ENCODE results near the gene ABCA4. TPM values are rescaled to one million over a fixed set of nuclear protein-coding genes. Genes with fewer than 3 reads are reported as not detected.

Gene ABCA4
- total and polyA plus RNA-seq, 2 donors (not counting 3 experiments of a cell fraction or from before 2014, with no cell fraction given) = 2.3 to 4.9 TPM

GRCh38 chr1:94156096-94156625 lies 35.2 kb upstream of the ABCA4 start:
- POLR2A ChIA-PET = no interaction called here

More at GRCh38 chr1:94156096-94156625, 35.2 kb upstream of the ABCA4 start:
- Histone ChIP-seq H3K79me2 (ENCODE audit: control insufficient read depth, insufficient read depth, low read length) (no peaks in the 10 kb centered on the region), H3K4me3 (replicated peaks in 1 of 3; ENCODE audit: insufficient read depth in 1 of 3, low read depth in 1 of 3, low read length in 3 of 3) (no peak overlapping the region), H3K36me3 (ENCODE audit: control insufficient read depth in 2 of 2, extremely low read depth in 1 of 2, insufficient read depth in 2 of 2, low read length in 2 of 2) (no peaks in the 10 kb centered on the region), H3K9ac (replicated peaks; ENCODE audit: extremely low read depth, insufficient read depth, low read length) (no peak overlapping the region), H3K27me3 (ENCODE audit: control insufficient read depth in 2 of 2, insufficient read depth in 2 of 2, low read length in 2 of 2) (no peaks in the 10 kb centered on the region), H3K4me2 (ENCODE audit: insufficient read depth, low read length) (no peak overlapping the region), H3K27ac (ENCODE audit: insufficient read depth, low read depth, low read length) (no peak overlapping the region), H4K20me1 (replicated peaks; ENCODE audit: control insufficient read depth, extremely low read depth, insufficient read depth, low read length) (no peaks in the 10 kb centered on the region), H3K9me3 (replicated peaks; ENCODE audit: control insufficient read depth, insufficient read depth, low read length) (no peaks in the 10 kb centered on the region), H3K9me1 (replicated peaks; ENCODE audit: control insufficient read depth, extremely low read depth, insufficient read depth, low read length) (no peaks in the 10 kb centered on the region), H3K4me1 (ENCODE audit: control insufficient read depth, extremely low read depth, insufficient read depth, low read length) (peaks cover 7% of the 10 kb centered on the region), H2AFZ (ENCODE audit: low read depth, low read length) (no peak overlapping the region)
- CTCF ChIA-PET = interaction anchor here (0.6 to 1.8 kb wide), 7 partner anchors 8 to 180 kb away, joined by 3 to 9 read pairs (median 4); no protein-coding TSS in a partner anchor
- no TSS peak for BruUV-seq (replicated peaks)
- no peak for DNase-seq (ENCODE audit: low read depth, low spot score)
- no peak for FAIRE-seq
- TF ChIP-seq JUN (IDR thresholded peaks at IDR 0.05; ENCODE audit: borderline replicate concordance, insufficient read depth, insufficient read length, low read depth) (no peak), MAX (IDR thresholded peaks at IDR 0.05; ENCODE audit: insufficient read depth, insufficient read length) (no peak), POLR2A (IDR thresholded peaks at IDR 0.05; ENCODE audit: low read depth, low read length) (no peak), EZH2 (IDR thresholded peaks at IDR 0.05; ENCODE audit: borderline replicate concordance, low read depth, low read length, severe bottlenecking) (no peak), GATA2 (IDR thresholded peaks at IDR 0.05; ENCODE audit: insufficient read depth, insufficient read length, low read depth, low read length) (no peak), MYC (IDR thresholded peaks at IDR 0.05; ENCODE audit: low read depth, low read length) (no peak), FOS (IDR thresholded peaks at IDR 0.05; ENCODE audit: borderline replicate concordance, insufficient read depth, low read length) (no peak), CTCF (IDR thresholded peaks at IDR 0.05; ENCODE audit: extremely low read depth in 1 of 2, insufficient read depth in 1 of 2, low read depth in 1 of 2, low read length in 2 of 2) (no peak), POLR2AphosphoS5 (IDR thresholded peaks at IDR 0.05; ENCODE audit: insufficient read depth, low read depth, low read length) (no peak)
- intact Hi-C loops (cut with micrococcal nuclease) = no loop called here
- dilution Hi-C loops (cut with MboI; ENCODE audit: extremely low pct_ligation_motif_present, low sequenced_read_pairs) = no loop called here

All from endothelial cell of umbilical vein (primary cell).